Tibial nerve (tissue), 4 donors: ENCODE measurements around the gene S100A10. TPM values are rescaled to one million over a fixed set of nuclear protein-coding genes. Genes with fewer than 3 reads are reported as not detected.

Experiments
- DNase-seq, 2 donors: peaks; one replicate each; pipeline ENCODE4 v3.0.0-alpha.2; 2019; ENCODE audit warnings: low spot score in 2 of 2
- H3K27ac ChIP-seq, 4 donors: fragments of 200-600 bp; sonication (generic) in 3 of 4; one replicate each; pipeline ENCODE4 v1.5.1; 2017 to 2019; ENCODE audit warnings: mild to moderate bottlenecking in 1 of 4
- H3K27me3 ChIP-seq, 2 donors: fragments of 200-600 bp; sonication (generic) in 1 of 2; one replicate each; pipeline versions ENCODE4 v1.5.1 to v1.6.0; 2017 to 2019
- H3K36me3 ChIP-seq, 3 donors: fragments of 200-600 bp; sonication (generic); one replicate each; pipeline ENCODE4 v1.5.1; 2018 to 2019
- H3K4me1 ChIP-seq, 4 donors: fragments of 200-600 bp; sonication (generic) in 3 of 4; one replicate each; pipeline ENCODE4 v1.5.1; 2017 to 2019
- H3K4me3 ChIP-seq, 4 donors: fragments of 200-600 bp; sonication (generic) in 3 of 4; one replicate each; pipeline ENCODE4 v1.5.1; 2017 to 2019; ENCODE audit warnings: mild to moderate bottlenecking in 1 of 4, moderate library complexity in 1 of 4
- H3K9me3 ChIP-seq, 4 donors: fragments of 200-600 bp; sonication (generic) in 3 of 4; one replicate each; pipeline ENCODE4 v1.5.1; 2017 to 2019
- EP300 ChIP-seq, 2 donors: sonication (generic); formaldehyde crosslinking; IDR thresholded peaks; one replicate each; pipeline ENCODE4 v1.6.1; 2017; ENCODE audit warnings: antibody characterized with exemption in 2 of 2, mild to moderate bottlenecking in 1 of 2
- POLR2A ChIP-seq, 2 donors: fragments of 450-650 bp; IDR thresholded peaks; one replicate each; pipeline ENCODE4 v1.6.1; 2017; ENCODE audit warnings: antibody characterized with exemption in 2 of 2, mild to moderate bottlenecking in 2 of 2, moderate library complexity in 2 of 2
- WGBS, 2 donors: methylation state at CpG; one replicate each; pipeline ENCODE4 v1.1.5; 2018; 5-methylcytosine and 5-hydroxymethylcytosine counted together
- total RNA-seq, 4 donors: library from RNA; depleted of rRNA; stranded (reverse); fragments of >200 nt; gene quantifications; one replicate each; pipeline ENCODE4 v1.1.0, GENCODE V29; 2016
- TF ChIP-seq, protein P1 (sequence below), 5 experiments: fragments of 200-600 bp in 3 of 5; fragments of 450-650 bp in 2 of 5; sonication (generic) in 3 of 5; IDR thresholded peaks; one replicate each; pipeline ENCODE4 v1.5.1; 2016 to 2019; ENCODE audit warnings: antibody characterized with exemption in 5 of 5, mild to moderate bottlenecking in 3 of 5, moderate library complexity in 2 of 5

Gene S100A10
- total RNA-seq, 4 donors from 2014 or later: 108 to 230 (median 192) TPM

DNA sequence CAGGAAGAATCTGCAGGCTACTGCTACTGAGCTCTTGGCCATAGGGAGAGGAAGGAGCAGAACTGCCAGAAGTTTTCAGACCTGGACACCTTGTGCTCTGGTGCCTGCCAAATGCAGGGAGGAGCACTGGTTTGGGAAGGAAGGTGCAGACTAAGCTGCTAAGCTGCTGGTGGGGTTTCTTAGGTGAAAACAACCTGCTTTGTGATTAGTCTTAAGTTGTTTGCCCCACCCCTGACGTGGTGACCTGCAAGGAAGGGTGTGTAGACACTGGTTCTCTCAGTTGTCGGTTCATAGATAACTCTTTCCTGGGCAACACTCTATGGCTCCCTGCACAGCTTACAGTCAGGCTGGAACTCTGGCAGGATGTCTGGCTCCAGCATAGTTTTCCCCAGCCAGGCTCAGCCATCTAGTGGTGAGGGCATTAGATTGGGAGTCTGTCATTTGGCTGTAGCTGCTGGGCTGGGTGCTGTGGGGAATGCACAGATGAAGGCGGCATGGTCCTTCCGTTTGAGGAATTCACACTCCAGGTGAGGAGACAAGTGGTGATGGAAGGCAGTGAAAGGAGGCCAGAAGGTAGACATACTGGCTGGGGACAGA is 10.3 kb upstream of the S100A10 start:
- H3K27ac ChIP-seq: peak overlapping the region in 2 of 4 donors; percentile 35 to 84
- H3K27me3 ChIP-seq: no peaks in the 10 kb centered on the region
- no peaks in the 10 kb centered on the region for H3K9me3 ChIP-seq
- no peak for DNase-seq
- WGBS, 2 donors: 67 to 76% methylated on average over 4 of the region's 4 CpGs
- no peaks in the 10 kb centered on the region for H3K36me3 ChIP-seq
- peaks cover 0 to 21% (median 6%) of the 10 kb centered on the region in 4 donors for H3K4me1 ChIP-seq
- no peak overlapping the region for H3K4me3 ChIP-seq
- no peak for TF ChIP-seq EP300 (IDR thresholded peaks at IDR 0.05)
- TF ChIP-seq, protein P1, sequence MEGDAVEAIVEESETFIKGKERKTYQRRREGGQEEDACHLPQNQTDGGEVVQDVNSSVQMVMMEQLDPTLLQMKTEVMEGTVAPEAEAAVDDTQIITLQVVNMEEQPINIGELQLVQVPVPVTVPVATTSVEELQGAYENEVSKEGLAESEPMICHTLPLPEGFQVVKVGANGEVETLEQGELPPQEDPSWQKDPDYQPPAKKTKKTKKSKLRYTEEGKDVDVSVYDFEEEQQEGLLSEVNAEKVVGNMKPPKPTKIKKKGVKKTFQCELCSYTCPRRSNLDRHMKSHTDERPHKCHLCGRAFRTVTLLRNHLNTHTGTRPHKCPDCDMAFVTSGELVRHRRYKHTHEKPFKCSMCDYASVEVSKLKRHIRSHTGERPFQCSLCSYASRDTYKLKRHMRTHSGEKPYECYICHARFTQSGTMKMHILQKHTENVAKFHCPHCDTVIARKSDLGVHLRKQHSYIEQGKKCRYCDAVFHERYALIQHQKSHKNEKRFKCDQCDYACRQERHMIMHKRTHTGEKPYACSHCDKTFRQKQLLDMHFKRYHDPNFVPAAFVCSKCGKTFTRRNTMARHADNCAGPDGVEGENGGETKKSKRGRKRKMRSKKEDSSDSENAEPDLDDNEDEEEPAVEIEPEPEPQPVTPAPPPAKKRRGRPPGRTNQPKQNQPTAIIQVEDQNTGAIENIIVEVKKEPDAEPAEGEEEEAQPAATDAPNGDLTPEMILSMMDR (IDR thresholded peaks at IDR 0.05): no peak
- no peak for TF ChIP-seq POLR2A (IDR thresholded peaks at IDR 0.05)

DNA sequence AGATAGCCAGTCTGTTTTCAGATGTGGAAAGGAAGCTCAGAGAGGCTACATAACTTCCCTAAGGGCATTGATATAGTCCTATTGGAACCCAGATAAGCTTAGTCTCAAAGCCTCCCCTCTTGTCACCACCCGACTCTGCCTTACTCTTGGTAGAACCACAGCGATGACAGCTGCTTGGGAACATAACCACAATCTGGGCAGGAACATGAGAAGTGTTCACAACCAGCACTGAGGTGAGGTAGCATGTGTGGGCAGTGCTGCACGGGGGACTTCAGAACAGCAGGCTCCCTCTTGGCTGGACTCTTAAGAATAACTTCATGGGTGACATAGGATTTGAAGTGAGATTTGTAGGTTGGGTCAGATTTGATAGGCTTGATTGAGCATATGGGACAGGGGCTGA is 9.3 kb upstream of the S100A10 start:
- Histone ChIP-seq H3K36me3 (no peaks in the 10 kb centered on the region), H3K27ac (peak overlapping the region in 3 of 4 donors; percentile 9 to 85 (median 84)), H3K9me3 (no peaks in the 10 kb centered on the region), H3K27me3 (no peaks in the 10 kb centered on the region), H3K4me3 (no peak overlapping the region), H3K4me1 (peaks cover 0 to 21% (median 6%) of the 10 kb centered on the region in 4 donors)
- DNase-seq: no peak
- TF ChIP-seq, protein P1 (IDR thresholded peaks at IDR 0.05): no peak
- TF ChIP-seq POLR2A (IDR thresholded peaks at IDR 0.05): no peak
- TF ChIP-seq EP300 (IDR thresholded peaks at IDR 0.05): no peak
- WGBS, 2 donors: 71 to 79% methylated on average over 3 of the region's 3 CpGs

DNA sequence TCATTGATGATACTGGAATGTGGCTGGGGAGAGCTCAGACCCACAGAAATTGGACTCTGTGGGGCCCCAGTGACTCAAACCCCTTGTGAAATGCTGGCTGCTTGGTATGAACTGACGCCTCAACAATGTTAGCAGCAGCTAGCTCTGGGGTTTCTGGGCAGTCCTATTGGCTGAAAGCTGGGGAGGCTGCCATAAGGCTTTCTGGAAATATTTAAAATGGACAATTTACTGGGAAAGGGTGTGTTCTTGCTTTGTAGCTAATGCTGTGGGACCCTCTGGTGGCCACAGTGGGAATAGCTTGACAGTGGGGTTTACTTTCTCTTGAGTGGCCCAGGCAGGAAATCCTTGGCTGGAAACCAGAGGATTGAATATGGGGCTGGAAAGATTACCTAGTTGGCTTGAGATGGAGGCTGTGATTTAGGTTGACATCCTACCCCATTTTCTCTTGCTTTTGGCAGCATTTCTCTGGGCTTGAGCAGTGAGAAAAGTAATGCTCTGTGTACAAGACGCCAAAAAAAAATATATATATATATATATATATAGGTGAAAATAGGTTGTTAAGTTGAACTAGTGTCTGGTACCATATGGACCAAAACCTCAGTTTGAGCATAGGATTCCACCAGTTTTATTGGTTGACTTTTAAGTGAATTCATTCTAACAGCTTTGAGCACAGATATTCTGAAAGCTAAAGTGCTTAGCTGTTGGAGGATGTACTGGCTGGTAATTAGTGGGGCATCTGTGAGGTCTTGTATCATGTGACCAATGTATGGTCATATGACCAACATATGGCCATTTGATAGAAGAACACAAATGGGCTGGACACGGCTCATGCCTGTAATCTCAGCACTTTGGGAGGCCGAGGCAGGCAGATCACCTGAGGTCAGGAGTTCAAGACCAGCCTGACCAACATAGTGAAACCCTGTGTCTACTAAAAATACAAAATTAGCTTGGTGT is 8.2 kb upstream of the S100A10 start:
- DNase-seq: peak; percentile 88 to 96
- Histone ChIP-seq H3K27ac (peak overlapping the region; percentile 24 to 85 (median 66)), H3K9me3 (no peaks in the 10 kb centered on the region), H3K36me3 (no peaks in the 10 kb centered on the region), H3K27me3 (no peaks in the 10 kb centered on the region), H3K4me1 (peaks cover 0 to 22% (median 6%) of the 10 kb centered on the region in 4 donors), H3K4me3 (no peak overlapping the region)
- TF ChIP-seq POLR2A (IDR thresholded peaks at IDR 0.05) (peak in 1 of 2 donors; percentile 21), EP300 (IDR thresholded peaks at IDR 0.05) (peak in 1 of 2 donors; percentile 58)
- TF ChIP-seq, protein P1 (IDR thresholded peaks at IDR 0.05): peak; percentile 89 to 93 (median 92)
- 64 to 66% methylated on average over 4 of the region's 4 CpGs for WGBS, 2 donors

DNA sequence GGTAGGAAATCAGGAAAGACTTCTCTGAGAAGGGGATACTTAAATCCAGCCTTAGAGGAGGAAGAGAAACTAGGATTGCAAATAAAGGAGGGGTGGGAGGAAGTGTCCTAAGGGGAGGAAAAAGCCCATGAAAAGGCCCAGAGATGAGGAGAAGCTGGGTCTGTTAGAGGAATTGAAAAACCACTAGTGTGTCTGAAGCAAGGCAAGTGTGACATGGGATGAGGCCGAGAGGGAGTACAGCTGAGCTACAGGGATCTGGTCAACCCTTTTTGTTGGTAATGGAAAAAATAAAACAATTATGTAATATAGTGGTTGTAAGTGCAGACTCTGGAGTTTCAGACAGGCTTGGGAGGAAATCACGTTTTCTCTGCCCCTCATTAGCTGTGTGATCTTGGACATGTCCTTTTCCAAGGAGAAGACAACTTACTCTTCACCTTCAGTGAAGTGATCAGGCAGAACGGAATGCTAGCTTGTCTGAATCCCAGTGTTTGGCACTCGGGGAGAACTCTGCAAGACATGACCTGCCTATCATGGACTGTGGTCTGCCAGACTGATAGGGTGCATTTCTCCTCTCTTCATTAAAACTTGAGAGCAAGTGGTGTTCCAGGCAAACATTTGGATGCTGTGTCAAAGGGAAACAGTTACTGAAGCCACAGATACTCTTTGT is 7.4 kb upstream of the S100A10 start:
- Histone ChIP-seq H3K36me3 (no peaks in the 10 kb centered on the region), H3K4me3 (no peak overlapping the region), H3K4me1 (peaks cover 0 to 29% (median 6%) of the 10 kb centered on the region in 4 donors), H3K9me3 (no peaks in the 10 kb centered on the region), H3K27me3 (no peaks in the 10 kb centered on the region), H3K27ac (peak overlapping the region; percentile 24 to 85 (median 66))
- TF ChIP-seq, protein P1 (IDR thresholded peaks at IDR 0.05): no peak
- TF ChIP-seq EP300 (IDR thresholded peaks at IDR 0.05): peak in 1 of 2 donors; percentile 9
- 32 to 36% methylated on average over 4 of the region's 4 CpGs for WGBS, 2 donors
- DNase-seq: no peak
